WTC11 (cell line): ENCODE results near the gene TMPRSS12.

Experiments used
- ATF1 ChIP-seq: sonication (generic); formaldehyde crosslinking; IDR thresholded peaks from 2 replicates; pipeline ENCODE4 v1.8.1; 2023; ENCODE audit warnings: mild to moderate bottlenecking, moderate library complexity, missing genetic modification reagents
- ATF2 ChIP-seq: sonication (generic); formaldehyde crosslinking; IDR thresholded peaks from 2 replicates; pipeline ENCODE4 v1.8.1; 2022; ENCODE audit warnings: low read depth, missing genetic modification reagents, borderline replicate concordance
- CTCF ChIP-seq: fragments of 200-600 bp; IDR thresholded peaks from 2 replicates; pipeline ENCODE4 v1.8.0; 2022; ENCODE audit warnings: antibody characterized with exemption
- E2F5 ChIP-seq: sonication (generic); formaldehyde crosslinking; IDR thresholded peaks from 2 replicates; pipeline ENCODE4 v1.8.1; 2022; ENCODE audit warnings: mild to moderate bottlenecking, moderate library complexity, missing genetic modification reagents
- ESRRA ChIP-seq: sonication (generic); formaldehyde crosslinking; IDR thresholded peaks from 2 replicates; pipeline ENCODE4 v1.8.1; 2022; ENCODE audit warnings: mild to moderate bottlenecking, missing genetic modification reagents, borderline replicate concordance
- FOXJ3 ChIP-seq: sonication (generic); formaldehyde crosslinking; IDR thresholded peaks from 2 replicates; pipeline ENCODE4 v1.9.0; 2021; ENCODE audit warnings: missing genetic modification reagents, mild to moderate bottlenecking, borderline replicate concordance
- FOXK1 ChIP-seq: sonication (generic); formaldehyde crosslinking; IDR thresholded peaks from 2 replicates; pipeline ENCODE4 v1.8.0; 2022; ENCODE audit warnings: mild to moderate bottlenecking, moderate library complexity, missing genetic modification reagents
- GABPB1 ChIP-seq: sonication (generic); formaldehyde crosslinking; IDR thresholded peaks from 2 replicates; pipeline ENCODE4 v1.8.1; 2023; ENCODE audit warnings: mild to moderate bottlenecking, missing genetic modification reagents
- JUN ChIP-seq: sonication (generic); formaldehyde crosslinking; IDR thresholded peaks from 2 replicates; pipeline ENCODE4 v1.8.0; 2023; ENCODE audit warnings: mild to moderate bottlenecking, missing genetic modification reagents
- NFYB ChIP-seq: sonication (generic); formaldehyde crosslinking; conservative IDR thresholded peaks from 2 replicates; pipeline ENCODE4 v1.8.0; 2022; ENCODE audit warnings: low read depth, missing genetic modification reagents
- PREB ChIP-seq: sonication (generic); formaldehyde crosslinking; IDR thresholded peaks from 2 replicates; pipeline ENCODE4 v1.8.1; 2022; ENCODE audit warnings: mild to moderate bottlenecking, missing genetic modification reagents, moderate library complexity, borderline replicate concordance
- ZNF423 ChIP-seq: fragments of 250-450 bp; sonication (Bioruptor Pico); IDR thresholded peaks from 2 replicates; pipeline ENCODE4 v2.1.2; 2022; ENCODE audit warnings: mild to moderate bottlenecking, moderate library complexity
- ZNF532 ChIP-seq: fragments of 250-450 bp; sonication (Bioruptor Pico); IDR thresholded peaks from 2 replicates; pipeline ENCODE4 v1.9.0; 2021; ENCODE audit warnings: mild to moderate bottlenecking, borderline replicate concordance

- TF ChIP-seq ATF2 (CRISPR knock-in tag), result no peak
- no peak for TF ChIP-seq CTCF
- no peak for TF ChIP-seq ESRRA (CRISPR knock-in tag)
- no peak for TF ChIP-seq E2F5
- TF ChIP-seq PREB (CRISPR knock-in tag), result no peak
- TF ChIP-seq NFYB, result no peak
- no peak for TF ChIP-seq JUN (CRISPR knock-in tag)
- no peak for TF ChIP-seq ZNF532 (CRISPR knock-in tag)
- no peak for TF ChIP-seq FOXK1 (CRISPR knock-in tag)
- TF ChIP-seq ZNF423 (CRISPR knock-in tag), result no peak
- no peak for TF ChIP-seq ATF1 (CRISPR knock-in tag)
- no peak for TF ChIP-seq GABPB1
- no peak for TF ChIP-seq FOXJ3 (CRISPR knock-in tag)
Measured at GRCh38 chr12:50927356-50927755, 84.6 kb downstream of the TMPRSS12 start.
